HEK293 (cell line): ENCODE results near the gene TATDN2.

Experiments used
- CTCF ChIA-PET: fragments of 350-600 bp; formaldehyde crosslinking; extraction: SDS; loops from one replicate; lab custom pipeline; 2021; ENCODE audit warnings: antibody characterized with exemption; lab: Yijun Ruan, JAX
- POLR2A ChIA-PET: fragments of 300-600 bp; formaldehyde crosslinking; extraction: SDS; loops from one replicate; lab custom pipeline; 2020; ENCODE audit warnings: antibody characterized with exemption, inconsistent platforms; lab: Yijun Ruan, JAX
- H3K27ac ChIP-seq: fragments of 200-500 bp; sonication (Bioruptor generic); 2 replicates; pipeline ENCODE4 v1.5.1; 2014; ENCODE audit warnings: low read depth, low read length, control low read depth, inconsistent platforms; ENCODE audit errors: extremely low read depth
- H3K36me3 ChIP-seq, 2 experiments: fragments of 200-500 bp in 1 of 2; sonication (Bioruptor generic) in 1 of 2; 1 replicate in 1 of 2; 2 replicates in 1 of 2; pipeline ENCODE4 v1.5.1; 2014 to 2017; ENCODE audit warnings: inconsistent platforms in 2 of 2, low read length in 2 of 2; ENCODE audit not compliant: control insufficient read depth in 2 of 2, insufficient read depth in 1 of 2
- H3K4me1 ChIP-seq: fragments of 200-500 bp; sonication (Bioruptor generic); 2 replicates; pipeline ENCODE4 v1.5.1; 2014; ENCODE audit warnings: mild to moderate bottlenecking, low read length, inconsistent platforms; ENCODE audit not compliant: control insufficient read depth, insufficient read depth
- H3K4me3 ChIP-seq: 2 replicates; pipeline ENCODE4 v1.5.1; 2011; ENCODE audit warnings: low read depth, mild to moderate bottlenecking, control low read depth, low read length, moderate library complexity
- H3K9me3 ChIP-seq: fragments of 200-500 bp; sonication (Bioruptor generic); 2 replicates; pipeline ENCODE4 v1.5.1; 2014; ENCODE audit warnings: low read depth, low read length, inconsistent platforms; ENCODE audit not compliant: control insufficient read depth, insufficient read depth
- BCL11A ChIP-seq: fragments of 450-650 bp; formaldehyde crosslinking; IDR thresholded peaks from 2 replicates; pipeline ENCODE4 v1.5.1; 2016; ENCODE audit warnings: low read depth, missing biosample characterization, missing genetic modification characterization
- BCL11B ChIP-seq: fragments of 450-650 bp; formaldehyde crosslinking; IDR thresholded peaks from 2 replicates; pipeline ENCODE4 v1.5.1; 2016; ENCODE audit warnings: low read depth, missing biosample characterization, missing genetic modification characterization
- OSR2 ChIP-seq: fragments of 450-650 bp; formaldehyde crosslinking; IDR thresholded peaks from 2 replicates; pipeline ENCODE4 v1.5.1; 2016; ENCODE audit warnings: missing biosample characterization, missing genetic modification characterization
- OVOL3 ChIP-seq: fragments of 450-650 bp; formaldehyde crosslinking; IDR thresholded peaks from 2 replicates; pipeline ENCODE4 v1.5.1; 2016; ENCODE audit warnings: missing biosample characterization, missing genetic modification characterization
- ZBTB1 ChIP-seq: fragments of 450-650 bp; formaldehyde crosslinking; IDR thresholded peaks from 2 replicates; pipeline ENCODE4 v1.5.1; 2016; ENCODE audit warnings: missing biosample characterization, missing genetic modification characterization
- ZBTB48 ChIP-seq: fragments of 450-650 bp; formaldehyde crosslinking; IDR thresholded peaks from 2 replicates; pipeline ENCODE4 v1.5.1; 2016; ENCODE audit warnings: missing biosample characterization, missing genetic modification characterization
- ZFHX2 ChIP-seq: fragments of 450-650 bp; formaldehyde crosslinking; conservative IDR thresholded peaks from 2 replicates; pipeline ENCODE4 v1.5.1; 2016; ENCODE audit warnings: missing biosample characterization, missing genetic modification characterization
- ZIC2 ChIP-seq: fragments of 450-650 bp; formaldehyde crosslinking; IDR thresholded peaks from 2 replicates; pipeline ENCODE4 v1.5.1; 2016; ENCODE audit warnings: missing biosample characterization, missing genetic modification characterization
- ZNF16 ChIP-seq: fragments of 450-650 bp; formaldehyde crosslinking; IDR thresholded peaks from 2 replicates; pipeline ENCODE4 v1.5.1; 2016; ENCODE audit warnings: low read depth, missing biosample characterization, missing genetic modification characterization
- ZNF223 ChIP-seq: fragments of 450-650 bp; formaldehyde crosslinking; IDR thresholded peaks from 2 replicates; pipeline ENCODE4 v1.5.1; 2016; ENCODE audit warnings: missing biosample characterization, missing genetic modification characterization
- ZNF266 ChIP-seq: fragments of 450-650 bp; formaldehyde crosslinking; IDR thresholded peaks from 2 replicates; pipeline ENCODE4 v1.5.1; 2016; ENCODE audit warnings: missing biosample characterization, missing genetic modification characterization, low read depth
- ZNF404 ChIP-seq: fragments of 450-650 bp; formaldehyde crosslinking; IDR thresholded peaks from 2 replicates; pipeline ENCODE4 v1.5.1; 2017; ENCODE audit warnings: missing biosample characterization, missing genetic modification characterization
- ZNF530 ChIP-seq: fragments of 450-650 bp; formaldehyde crosslinking; IDR thresholded peaks from 2 replicates; pipeline ENCODE4 v1.5.1; 2016; ENCODE audit warnings: low read depth, missing biosample characterization, missing genetic modification characterization
- ZNF560 ChIP-seq: fragments of 450-650 bp; formaldehyde crosslinking; IDR thresholded peaks from 2 replicates; pipeline ENCODE4 v1.5.1; 2017; ENCODE audit warnings: missing biosample characterization, missing genetic modification characterization, borderline replicate concordance
- ZNF610 ChIP-seq: fragments of 450-650 bp; formaldehyde crosslinking; IDR thresholded peaks from 2 replicates; pipeline ENCODE4 v1.5.1; 2016; ENCODE audit warnings: missing biosample characterization, missing genetic modification characterization, borderline replicate concordance
- ZNF701 ChIP-seq: fragments of 450-650 bp; formaldehyde crosslinking; IDR thresholded peaks from 2 replicates; pipeline ENCODE4 v1.5.1; 2016; ENCODE audit warnings: missing biosample characterization, missing genetic modification characterization
- ZNF768 ChIP-seq: fragments of 450-650 bp; formaldehyde crosslinking; IDR thresholded peaks from 2 replicates; pipeline ENCODE4 v1.5.1; 2018; ENCODE audit warnings: missing biosample characterization, mild to moderate bottlenecking, missing genetic modification characterization
- ZNF776 ChIP-seq: fragments of 450-650 bp; formaldehyde crosslinking; IDR thresholded peaks from 2 replicates; pipeline ENCODE4 v1.5.0; 2017; ENCODE audit warnings: missing biosample characterization, missing genetic modification characterization, borderline replicate concordance
- TF ChIP-seq, protein P1 (sequence below): fragments of 450-650 bp; formaldehyde crosslinking; IDR thresholded peaks from 2 replicates; pipeline ENCODE4 v1.5.1; 2017; ENCODE audit warnings: missing biosample characterization, missing genetic modification characterization
- TF ChIP-seq, protein P2 (sequence below): fragments of 450-650 bp; formaldehyde crosslinking; IDR thresholded peaks from 2 replicates; pipeline ENCODE4 v1.5.1; 2017; ENCODE audit warnings: missing biosample characterization, missing genetic modification characterization
- TF ChIP-seq, protein P3 (sequence below): fragments of 450-650 bp; formaldehyde crosslinking; IDR thresholded peaks from 2 replicates; pipeline ENCODE4 v1.5.1; 2017; ENCODE audit warnings: missing biosample characterization, missing genetic modification characterization
- TF ChIP-seq, protein P4 (sequence below): fragments of 450-650 bp; formaldehyde crosslinking; IDR thresholded peaks from 2 replicates; pipeline ENCODE4 v1.5.1; 2016; ENCODE audit warnings: missing biosample characterization, missing genetic modification characterization
- TF ChIP-seq, protein P5 (sequence below): fragments of 450-650 bp; formaldehyde crosslinking; IDR thresholded peaks from 2 replicates; pipeline ENCODE4 v1.5.1; 2016; ENCODE audit warnings: missing biosample characterization, missing genetic modification characterization

The TATDN2 gene

DNA sequence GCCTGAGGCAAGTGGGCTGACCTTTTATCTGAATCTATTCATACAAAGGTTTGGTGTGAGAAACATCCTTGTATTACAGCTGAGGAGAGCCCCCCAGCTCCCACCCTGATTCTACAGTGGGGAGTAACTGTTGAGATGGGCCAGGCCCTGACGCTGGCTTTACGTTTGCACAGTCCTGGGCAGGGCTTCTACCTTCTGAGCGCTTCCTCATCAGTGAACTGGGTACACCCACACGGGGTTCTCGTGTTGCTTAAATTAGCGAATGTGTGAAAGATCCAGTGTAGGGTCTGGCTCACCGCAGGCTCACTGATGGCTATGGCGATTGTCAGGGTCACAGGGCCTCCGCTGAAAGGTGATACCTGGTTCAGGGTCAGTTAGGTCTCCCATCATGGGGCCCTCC lies 51.8 kb downstream of the TATDN2 start:
- no peaks in the 10 kb centered on the region for H3K9me3 ChIP-seq
- H3K36me3 ChIP-seq: peaks cover 28 to 80% of the 10 kb centered on the region in 2 experiments
- TF ChIP-seq OVOL3 (tag by site-specific recombination) (no peak), OSR2 (no peak), ZNF776 (no peak), ZBTB48 (tag by site-specific recombination) (no peak), ZNF560 (tag by site-specific recombination) (no peak), ZNF768 (tag by site-specific recombination) (no peak), ZFHX2 (tag by site-specific recombination) (no peak), ZNF701 (no peak), ZNF404 (tag by site-specific recombination) (no peak), ZNF266 (no peak)
- TF ChIP-seq, protein P1, sequence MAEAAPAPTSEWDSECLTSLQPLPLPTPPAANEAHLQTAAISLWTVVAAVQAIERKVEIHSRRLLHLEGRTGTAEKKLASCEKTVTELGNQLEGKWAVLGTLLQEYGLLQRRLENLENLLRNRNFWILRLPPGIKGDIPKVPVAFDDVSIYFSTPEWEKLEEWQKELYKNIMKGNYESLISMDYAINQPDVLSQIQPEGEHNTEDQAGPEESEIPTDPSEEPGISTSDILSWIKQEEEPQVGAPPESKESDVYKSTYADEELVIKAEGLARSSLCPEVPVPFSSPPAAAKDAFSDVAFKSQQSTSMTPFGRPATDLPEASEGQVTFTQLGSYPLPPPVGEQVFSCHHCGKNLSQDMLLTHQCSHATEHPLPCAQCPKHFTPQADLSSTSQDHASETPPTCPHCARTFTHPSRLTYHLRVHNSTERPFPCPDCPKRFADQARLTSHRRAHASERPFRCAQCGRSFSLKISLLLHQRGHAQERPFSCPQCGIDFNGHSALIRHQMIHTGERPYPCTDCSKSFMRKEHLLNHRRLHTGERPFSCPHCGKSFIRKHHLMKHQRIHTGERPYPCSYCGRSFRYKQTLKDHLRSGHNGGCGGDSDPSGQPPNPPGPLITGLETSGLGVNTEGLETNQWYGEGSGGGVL (tag by site-specific recombination): no peak
- TF ChIP-seq, protein P2, sequence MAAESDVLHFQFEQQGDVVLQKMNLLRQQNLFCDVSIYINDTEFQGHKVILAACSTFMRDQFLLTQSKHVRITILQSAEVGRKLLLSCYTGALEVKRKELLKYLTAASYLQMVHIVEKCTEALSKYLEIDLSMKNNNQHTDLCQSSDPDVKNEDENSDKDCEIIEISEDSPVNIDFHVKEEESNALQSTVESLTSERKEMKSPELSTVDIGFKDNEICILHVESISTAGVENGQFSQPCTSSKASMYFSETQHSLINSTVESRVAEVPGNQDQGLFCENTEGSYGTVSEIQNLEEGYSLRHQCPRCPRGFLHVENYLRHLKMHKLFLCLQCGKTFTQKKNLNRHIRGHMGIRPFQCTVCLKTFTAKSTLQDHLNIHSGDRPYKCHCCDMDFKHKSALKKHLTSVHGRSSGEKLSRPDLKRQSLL (tag by site-specific recombination): no peak
- no peak overlapping the region for H3K4me3 ChIP-seq
- POLR2A ChIA-PET: no interaction called here
- no peaks in the 10 kb centered on the region; the same call in 1 of the 2 replicates for H3K4me1 ChIP-seq
- CTCF ChIA-PET: interaction anchor here (0.7 kb wide), 1 partner anchor 114 kb away, joined by 3 read pairs; no protein-coding TSS in a partner anchor
- H3K27ac ChIP-seq: no peak overlapping the region

DNA sequence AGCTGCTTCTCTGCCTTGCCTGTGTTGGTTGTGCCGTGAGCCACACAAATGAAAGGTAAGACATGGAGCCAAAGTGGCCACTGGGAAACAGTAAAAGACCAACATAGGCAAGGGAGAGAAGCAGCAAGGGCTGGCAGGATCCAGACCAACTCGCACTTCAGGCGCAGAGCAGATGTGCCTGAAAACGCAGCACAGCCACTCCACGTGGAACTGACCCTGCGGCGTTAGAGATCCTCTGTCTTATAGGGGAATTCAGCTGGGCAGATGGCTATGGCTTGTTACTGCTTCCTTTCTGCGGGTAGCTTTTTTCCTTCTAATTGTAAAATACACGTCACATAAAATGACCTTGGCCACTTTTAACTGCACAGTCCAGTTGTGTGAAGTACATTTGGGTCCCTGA lies 54.8 kb downstream of the TATDN2 start:
- CTCF ChIA-PET: no interaction called here
- no peaks in the 10 kb centered on the region; the same call in 1 of the 2 replicates for H3K4me1 ChIP-seq
- no peak overlapping the region for H3K27ac ChIP-seq
- POLR2A ChIA-PET: no interaction called here
- no peaks in the 10 kb centered on the region for H3K9me3 ChIP-seq
- TF ChIP-seq, protein P3, sequence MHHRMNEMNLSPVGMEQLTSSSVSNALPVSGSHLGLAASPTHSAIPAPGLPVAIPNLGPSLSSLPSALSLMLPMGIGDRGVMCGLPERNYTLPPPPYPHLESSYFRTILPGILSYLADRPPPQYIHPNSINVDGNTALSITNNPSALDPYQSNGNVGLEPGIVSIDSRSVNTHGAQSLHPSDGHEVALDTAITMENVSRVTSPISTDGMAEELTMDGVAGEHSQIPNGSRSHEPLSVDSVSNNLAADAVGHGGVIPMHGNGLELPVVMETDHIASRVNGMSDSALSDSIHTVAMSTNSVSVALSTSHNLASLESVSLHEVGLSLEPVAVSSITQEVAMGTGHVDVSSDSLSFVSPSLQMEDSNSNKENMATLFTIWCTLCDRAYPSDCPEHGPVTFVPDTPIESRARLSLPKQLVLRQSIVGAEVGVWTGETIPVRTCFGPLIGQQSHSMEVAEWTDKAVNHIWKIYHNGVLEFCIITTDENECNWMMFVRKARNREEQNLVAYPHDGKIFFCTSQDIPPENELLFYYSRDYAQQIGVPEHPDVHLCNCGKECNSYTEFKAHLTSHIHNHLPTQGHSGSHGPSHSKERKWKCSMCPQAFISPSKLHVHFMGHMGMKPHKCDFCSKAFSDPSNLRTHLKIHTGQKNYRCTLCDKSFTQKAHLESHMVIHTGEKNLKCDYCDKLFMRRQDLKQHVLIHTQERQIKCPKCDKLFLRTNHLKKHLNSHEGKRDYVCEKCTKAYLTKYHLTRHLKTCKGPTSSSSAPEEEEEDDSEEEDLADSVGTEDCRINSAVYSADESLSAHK (tag by site-specific recombination): no peak
- TF ChIP-seq, protein P4, sequence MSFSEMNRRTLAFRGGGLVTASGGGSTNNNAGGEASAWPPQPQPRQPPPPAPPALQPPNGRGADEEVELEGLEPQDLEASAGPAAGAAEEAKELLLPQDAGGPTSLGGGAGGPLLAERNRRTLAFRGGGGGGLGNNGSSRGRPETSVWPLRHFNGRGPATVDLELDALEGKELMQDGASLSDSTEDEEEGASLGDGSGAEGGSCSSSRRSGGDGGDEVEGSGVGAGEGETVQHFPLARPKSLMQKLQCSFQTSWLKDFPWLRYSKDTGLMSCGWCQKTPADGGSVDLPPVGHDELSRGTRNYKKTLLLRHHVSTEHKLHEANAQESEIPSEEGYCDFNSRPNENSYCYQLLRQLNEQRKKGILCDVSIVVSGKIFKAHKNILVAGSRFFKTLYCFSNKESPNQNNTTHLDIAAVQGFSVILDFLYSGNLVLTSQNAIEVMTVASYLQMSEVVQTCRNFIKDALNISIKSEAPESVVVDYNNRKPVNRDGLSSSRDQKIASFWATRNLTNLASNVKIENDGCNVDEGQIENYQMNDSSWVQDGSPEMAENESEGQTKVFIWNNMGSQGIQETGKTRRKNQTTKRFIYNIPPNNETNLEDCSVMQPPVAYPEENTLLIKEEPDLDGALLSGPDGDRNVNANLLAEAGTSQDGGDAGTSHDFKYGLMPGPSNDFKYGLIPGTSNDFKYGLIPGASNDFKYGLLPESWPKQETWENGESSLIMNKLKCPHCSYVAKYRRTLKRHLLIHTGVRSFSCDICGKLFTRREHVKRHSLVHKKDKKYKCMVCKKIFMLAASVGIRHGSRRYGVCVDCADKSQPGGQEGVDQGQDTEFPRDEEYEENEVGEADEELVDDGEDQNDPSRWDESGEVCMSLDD (tag by site-specific recombination): no peak
- TF ChIP-seq ZNF530: no peak
- TF ChIP-seq BCL11A (tag by site-specific recombination): no peak
- TF ChIP-seq ZFHX2 (tag by site-specific recombination): no peak
- TF ChIP-seq, protein P5, sequence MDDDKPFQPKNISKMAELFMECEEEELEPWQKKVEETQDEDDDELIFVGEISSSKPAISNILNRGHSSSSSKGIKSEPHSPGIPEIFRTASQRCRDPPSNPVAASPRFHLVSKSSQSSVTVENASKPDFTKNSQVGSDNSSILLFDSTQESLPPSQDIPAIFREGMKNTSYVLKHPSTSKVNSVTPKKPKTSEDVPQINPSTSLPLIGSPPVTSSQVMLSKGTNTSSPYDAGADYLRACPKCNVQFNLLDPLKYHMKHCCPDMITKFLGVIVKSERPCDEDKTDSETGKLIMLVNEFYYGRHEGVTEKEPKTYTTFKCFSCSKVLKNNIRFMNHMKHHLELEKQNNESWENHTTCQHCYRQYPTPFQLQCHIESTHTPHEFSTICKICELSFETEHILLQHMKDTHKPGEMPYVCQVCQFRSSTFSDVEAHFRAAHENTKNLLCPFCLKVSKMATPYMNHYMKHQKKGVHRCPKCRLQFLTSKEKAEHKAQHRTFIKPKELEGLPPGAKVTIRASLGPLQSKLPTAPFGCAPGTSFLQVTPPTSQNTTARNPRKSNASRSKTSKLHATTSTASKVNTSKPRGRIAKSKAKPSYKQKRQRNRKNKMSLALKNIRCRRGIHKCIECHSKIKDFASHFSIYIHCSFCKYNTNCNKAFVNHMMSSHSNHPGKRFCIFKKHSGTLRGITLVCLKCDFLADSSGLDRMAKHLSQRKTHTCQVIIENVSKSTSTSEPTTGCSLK: no peak
- no peak for TF ChIP-seq BCL11B
- no peak for TF ChIP-seq ZNF16 (tag by site-specific recombination)
- no peak for TF ChIP-seq ZBTB1 (tag by site-specific recombination)
- no peak for TF ChIP-seq ZNF223 (tag by site-specific recombination)
- TF ChIP-seq ZIC2: no peak
- no peak for TF ChIP-seq ZNF610 (tag by site-specific recombination)
- no peak overlapping the region for H3K4me3 ChIP-seq
- H3K36me3 ChIP-seq: peaks cover 13 to 94% of the 10 kb centered on the region in 2 experiments
